Psoas muscle (tissue), 8 donors: Measurements from ENCODE around the gene CEMIP. TPM values are rescaled to one million over a fixed set of nuclear protein-coding genes. Genes with fewer than 3 reads are reported as not detected.

Experiments used
- ATAC-seq, 4 donors: fragments of 200-7000 bp; cut with Tn5 transposase; one replicate each; pipeline ENCODE4 v1.9.1; 2020; ENCODE audit warnings: moderate library complexity in 3 of 4, mild to moderate bottlenecking in 2 of 4
- DNase-seq, 2 donors: peaks; one replicate each; pipeline ENCODE4 v3.0.0-alpha.2; 2020
- H3K27ac ChIP-seq: fragments of 200-600 bp; one replicate; pipeline ENCODE4 v1.8.0; 2022
- H3K27me3 ChIP-seq, 3 donors: fragments of 200-600 bp in 1 of 3; one replicate each; pipeline versions ENCODE4 v1.6.1 to v1.8.0; 2013 to 2022; ENCODE audit warnings: low read length in 2 of 3, mild to moderate bottlenecking in 2 of 3, moderate library complexity in 1 of 3; ENCODE audit not compliant: insufficient read depth in 3 of 3
- H3K36me3 ChIP-seq, 2 donors: fragments of 200-600 bp in 1 of 2; one replicate each; pipeline versions ENCODE4 v1.6.1 to v1.8.0; 2013 to 2022; ENCODE audit warnings: low read depth in 1 of 2, mild to moderate bottlenecking in 1 of 2, moderate library complexity in 1 of 2; ENCODE audit not compliant: insufficient read depth in 1 of 2
- H3K4me1 ChIP-seq: fragments of 200-600 bp; one replicate; pipeline ENCODE4 v1.8.0; 2022
- H3K4me3 ChIP-seq: fragments of 200-600 bp; one replicate; pipeline ENCODE4 v1.8.0; 2022; ENCODE audit warnings: mild to moderate bottlenecking
- H3K9me3 ChIP-seq: fragments of 200-600 bp; one replicate; pipeline ENCODE4 v1.8.0; 2022
- WGBS, 3 donors: extraction: QIAGEN DNeasy Blood & Tissue Kit; methylation state at CpG; one replicate each; pipeline versions ENCODE4 v1.1.6 to v1.1.7; 2013; 5-methylcytosine and 5-hydroxymethylcytosine counted together
- intact Hi-C, 2 donors: fragments of 100-400 bp; cut with DNase I; formaldehyde crosslinking; loops; one replicate each; pipeline versions ENCODE4 v1.11.0 to v1.14.2; 2022
- polyA plus RNA-seq, 3 donors: library from polyadenylated mRNA; stranded (reverse); fragments of 200-250 nt; gene quantifications; one replicate each; pipeline ENCODE4 v1.2.3, GENCODE V29; 2013
- total RNA-seq, 4 donors: library from RNA; stranded (reverse); fragmentation: NEBNext Ultra II Directional in 2 of 4; extraction: Animal tissue kit (Norgen Biotek cat#: 25700) in 2 of 4; gene quantifications; one replicate each; pipeline versions ENCODE4 v1.2.1 to v1.2.4, GENCODE V29; 2021 to 2023
- TF ChIP-seq, protein P1 (sequence below): fragments of 200-600 bp; IDR thresholded peaks from one replicate; pipeline ENCODE4 v1.8.0; 2022; ENCODE audit warnings: antibody characterized with exemption
- donor health status: healthy with polysubstance abuse.
- donor health status: DM: no; HTN: no; CAD: no; lungs with moderate emphysema.
- donor health status: Bipolar disorder and iron deficiency.
- donor health status: healthy.
- donor health status: DM: yes; HTN: yes; CAD: no.
- donor health status: DM: no; HTN: no; CAD: no.
- donor health status: DM: no; HTN: no; CAD: no.
- donor health status: DM: yes; HTN: yes; CAD: no.

The CEMIP gene
- total and polyA plus RNA-seq, 7 donors: under 0.01 to 0.96 (median 0.04) TPM

DNA sequence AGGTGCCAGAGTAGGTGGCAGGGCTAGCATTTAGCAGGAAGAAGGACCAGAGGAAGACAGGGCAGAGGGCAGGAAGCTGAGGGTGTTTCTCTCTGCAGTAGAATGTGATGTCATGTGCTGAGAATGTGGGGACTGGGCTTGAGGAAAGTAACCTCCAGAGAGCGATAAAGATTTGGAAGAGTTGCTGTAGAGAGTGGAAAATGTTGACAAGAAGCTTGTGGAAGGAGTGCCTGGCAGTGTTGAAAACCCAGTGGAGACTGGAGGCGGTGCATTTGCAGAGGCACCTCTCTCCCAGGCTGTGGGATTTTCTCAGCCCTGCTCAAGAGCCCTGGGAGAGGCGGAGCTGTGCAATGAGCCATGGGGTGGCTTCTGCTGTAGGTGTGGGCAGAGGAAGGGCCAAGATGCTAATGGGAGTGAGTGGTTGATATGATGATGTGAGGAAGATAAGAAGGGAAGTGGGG lies 155.6 kb downstream of the CEMIP start:
- ATAC-seq (no peak), DNase-seq (no peak)
- Histone ChIP-seq H3K4me3 (no peak overlapping the region), H3K9me3 (no peaks in the 10 kb centered on the region), H3K36me3 (no peaks in the 10 kb centered on the region), H3K27ac (no peak overlapping the region), H3K27me3 (no peaks in the 10 kb centered on the region), H3K4me1 (no peaks in the 10 kb centered on the region)
- 82 to 87% (median 85%) methylated on average over 3 of the region's 3 CpGs for WGBS, 3 donors
- TF ChIP-seq, protein P1, sequence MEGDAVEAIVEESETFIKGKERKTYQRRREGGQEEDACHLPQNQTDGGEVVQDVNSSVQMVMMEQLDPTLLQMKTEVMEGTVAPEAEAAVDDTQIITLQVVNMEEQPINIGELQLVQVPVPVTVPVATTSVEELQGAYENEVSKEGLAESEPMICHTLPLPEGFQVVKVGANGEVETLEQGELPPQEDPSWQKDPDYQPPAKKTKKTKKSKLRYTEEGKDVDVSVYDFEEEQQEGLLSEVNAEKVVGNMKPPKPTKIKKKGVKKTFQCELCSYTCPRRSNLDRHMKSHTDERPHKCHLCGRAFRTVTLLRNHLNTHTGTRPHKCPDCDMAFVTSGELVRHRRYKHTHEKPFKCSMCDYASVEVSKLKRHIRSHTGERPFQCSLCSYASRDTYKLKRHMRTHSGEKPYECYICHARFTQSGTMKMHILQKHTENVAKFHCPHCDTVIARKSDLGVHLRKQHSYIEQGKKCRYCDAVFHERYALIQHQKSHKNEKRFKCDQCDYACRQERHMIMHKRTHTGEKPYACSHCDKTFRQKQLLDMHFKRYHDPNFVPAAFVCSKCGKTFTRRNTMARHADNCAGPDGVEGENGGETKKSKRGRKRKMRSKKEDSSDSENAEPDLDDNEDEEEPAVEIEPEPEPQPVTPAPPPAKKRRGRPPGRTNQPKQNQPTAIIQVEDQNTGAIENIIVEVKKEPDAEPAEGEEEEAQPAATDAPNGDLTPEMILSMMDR: no peak
- intact Hi-C loops: no loop called here

DNA sequence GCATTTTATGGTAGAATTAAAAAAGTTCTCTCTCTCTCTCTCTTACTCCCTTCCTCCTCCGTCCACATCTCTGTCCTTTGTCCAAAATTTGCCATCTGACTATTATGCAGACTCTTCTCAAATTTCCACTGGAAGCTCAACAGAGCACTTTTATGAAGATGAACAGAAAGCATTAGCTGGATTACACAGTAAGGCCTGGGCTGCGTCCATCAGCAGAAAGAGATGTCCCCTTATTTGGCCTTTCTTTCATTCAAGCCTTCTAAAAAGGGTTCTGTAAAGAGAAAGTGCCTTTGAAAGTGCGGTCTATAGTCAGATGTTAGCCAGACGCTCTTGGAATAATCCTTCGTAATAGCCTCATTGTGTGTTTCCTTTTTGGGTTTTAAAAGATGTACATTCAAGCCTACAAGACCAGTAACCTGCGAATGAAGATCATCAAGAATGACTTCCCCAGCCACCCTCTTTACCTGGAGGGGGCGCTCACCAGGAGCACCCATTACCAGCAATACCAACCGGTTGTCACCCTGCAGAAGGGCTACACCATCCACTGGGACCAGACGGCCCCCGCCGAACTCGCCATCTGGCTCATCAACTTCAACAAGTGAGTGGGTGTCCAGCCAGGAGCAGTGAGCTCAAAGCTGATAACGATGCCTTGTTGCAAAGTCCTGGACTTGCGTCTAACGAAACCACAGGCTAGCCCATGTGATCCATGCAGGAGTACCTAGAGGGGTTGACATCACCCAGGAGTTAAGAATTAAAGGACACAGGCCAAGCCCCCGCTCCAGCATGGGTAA lies 157.3 kb downstream of the CEMIP start:
- DNase-seq (no peak), ATAC-seq (no peak)
- intact Hi-C loops: no loop called here
- Histone ChIP-seq H3K4me1 (no peaks in the 10 kb centered on the region), H3K27me3 (no peaks in the 10 kb centered on the region), H3K4me3 (no peak overlapping the region), H3K9me3 (no peaks in the 10 kb centered on the region), H3K36me3 (no peaks in the 10 kb centered on the region), H3K27ac (no peak overlapping the region)
- WGBS, 3 donors: 90 to 94% (median 90%) methylated on average over 16 of the region's 16 CpGs
- TF ChIP-seq, protein P1: no peak

DNA sequence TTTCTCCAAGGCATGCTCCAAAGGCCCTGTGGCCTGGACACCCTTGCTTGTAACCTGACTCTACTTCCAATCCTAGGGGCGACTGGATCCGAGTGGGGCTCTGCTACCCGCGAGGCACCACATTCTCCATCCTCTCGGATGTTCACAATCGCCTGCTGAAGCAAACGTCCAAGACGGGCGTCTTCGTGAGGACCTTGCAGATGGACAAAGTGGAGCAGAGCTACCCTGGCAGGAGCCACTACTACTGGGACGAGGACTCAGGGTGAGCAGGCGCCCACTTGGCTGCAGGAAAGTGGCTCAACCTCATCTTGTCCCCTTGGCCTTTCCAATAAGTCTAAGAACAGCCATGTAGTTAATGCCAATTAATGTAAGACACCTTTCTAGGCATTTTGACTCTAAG lies 158.5 kb downstream of the CEMIP start:
- WGBS, 3 donors: 95 to 96% (median 95%) methylated on average over 12 of the region's 12 CpGs
- TF ChIP-seq, protein P1: no peak
- Histone ChIP-seq H3K4me1 (no peaks in the 10 kb centered on the region), H3K27ac (no peak overlapping the region), H3K4me3 (no peak overlapping the region), H3K36me3 (no peaks in the 10 kb centered on the region), H3K9me3 (no peaks in the 10 kb centered on the region), H3K27me3 (no peaks in the 10 kb centered on the region)
- intact Hi-C loops: no loop called here
- DNase-seq (no peak), ATAC-seq (no peak)

DNA sequence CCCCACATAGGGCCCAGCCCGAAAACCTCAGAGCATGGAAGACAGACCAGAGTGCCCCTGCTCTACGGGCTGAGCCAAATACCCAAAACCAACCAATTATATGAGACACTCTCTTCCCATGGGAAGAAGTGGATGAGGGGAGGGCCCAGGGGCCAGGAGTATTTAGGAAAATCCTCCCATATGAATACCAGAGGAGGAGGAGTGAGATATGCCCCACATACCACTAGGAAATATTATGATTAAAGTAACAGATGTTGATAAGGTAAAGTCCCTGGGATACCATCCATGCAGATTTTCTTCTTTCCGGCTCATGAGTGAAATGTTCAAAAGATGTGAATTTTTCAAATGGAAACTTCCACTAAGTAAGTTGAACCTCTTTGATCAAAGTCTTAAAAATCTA lies 160.0 kb downstream of the CEMIP start:
- Histone ChIP-seq H3K36me3 (no peaks in the 10 kb centered on the region), H3K9me3 (no peaks in the 10 kb centered on the region), H3K4me3 (no peak overlapping the region), H3K4me1 (no peaks in the 10 kb centered on the region), H3K27ac (no peak overlapping the region), H3K27me3 (no peaks in the 10 kb centered on the region)
- intact Hi-C loops: no loop called here
- no peak for DNase-seq
- ATAC-seq: no peak
- TF ChIP-seq, protein P1: no peak
- WGBS, 3 donors: 90 to 96% (median 95%) methylated on average over 3 of the region's 3 CpGs
